ENCODE data around the gene USP6NL. TPM values are rescaled to one million over a fixed set of nuclear protein-coding genes. Genes with fewer than 3 reads are reported as not detected.
A peak's percentile ranks its signal among the peaks of the same experiment; 100 is the strongest.

Gene USP6NL
- total RNA-seq, 2 donors from 2014 or later: 13.9 to 28.4 TPM

GRCh38 chr10:11433657-11434056 lies 177.8 kb downstream of the USP6NL start:
- intact Hi-C loops (cut with DNase I): no loop called here
- H3K9me3 ChIP-seq: no peaks in the 10 kb centered on the region
- no peaks in the 10 kb centered on the region for H3K4me1 ChIP-seq (replicated peaks)
- H3K4me3 ChIP-seq: no peak overlapping the region
- TF ChIP-seq POLR2A (IDR thresholded peaks at IDR 0.05) (no peak), CTCF (IDR thresholded peaks at IDR 0.05) (no peak), POLR2AphosphoS5 (IDR thresholded peaks at IDR 0.05) (no peak)
- DNase-seq (ENCODE audit: low spot score): no peak
- no peak overlapping the region for H3K27ac ChIP-seq
- H3K36me3 ChIP-seq: no peaks in the 10 kb centered on the region
- WGBS: 92% methylated on average over 11 of the region's 11 CpGs
- no peaks in the 10 kb centered on the region for H3K27me3 ChIP-seq (replicated peaks; ENCODE audit: insufficient read depth)

GRCh38 chr10:11431216-11431555 lies 180.3 kb downstream of the USP6NL start:
- no peak for DNase-seq (ENCODE audit: low spot score)
- Histone ChIP-seq H3K27me3 (replicated peaks; ENCODE audit: insufficient read depth) (no peaks in the 10 kb centered on the region), H3K4me3 (no peak overlapping the region), H3K27ac (no peak overlapping the region), H3K36me3 (no peaks in the 10 kb centered on the region), H3K9me3 (no peaks in the 10 kb centered on the region), H3K4me1 (replicated peaks) (no peaks in the 10 kb centered on the region)
- intact Hi-C loops (cut with DNase I): no loop called here
- 84% methylated on average over 4 of the region's 4 CpGs for WGBS
- TF ChIP-seq CTCF (IDR thresholded peaks at IDR 0.05): no peak
- TF ChIP-seq POLR2AphosphoS5 (IDR thresholded peaks at IDR 0.05): no peak
- no peak for TF ChIP-seq POLR2A (IDR thresholded peaks at IDR 0.05)

GRCh38 chr10:11430421-11431215 lies 180.8 kb downstream of the USP6NL start:
- no peak for TF ChIP-seq CTCF (IDR thresholded peaks at IDR 0.05)
- TF ChIP-seq POLR2A (IDR thresholded peaks at IDR 0.05): no peak
- peak; percentile 59 for TF ChIP-seq POLR2AphosphoS5 (IDR thresholded peaks at IDR 0.05)
- H3K9me3 ChIP-seq: no peaks in the 10 kb centered on the region
- no peak overlapping the region for H3K27ac ChIP-seq
- H3K4me1 ChIP-seq (replicated peaks): no peaks in the 10 kb centered on the region
- DNase-seq (ENCODE audit: low spot score): peak; percentile 27
- no peak overlapping the region for H3K4me3 ChIP-seq
- WGBS: 19% methylated on average over 23 of the region's 23 CpGs
- no peaks in the 10 kb centered on the region for H3K36me3 ChIP-seq
- intact Hi-C loops (cut with DNase I): no loop called here
- no peaks in the 10 kb centered on the region for H3K27me3 ChIP-seq (replicated peaks; ENCODE audit: insufficient read depth)

- no peak for TF ChIP-seq POLR2A (IDR thresholded peaks at IDR 0.05)
- no peak for TF ChIP-seq POLR2AphosphoS5 (IDR thresholded peaks at IDR 0.05)
- TF ChIP-seq CTCF (IDR thresholded peaks at IDR 0.05): no peak
- no peak overlapping the region for H3K27ac ChIP-seq
- no peaks in the 10 kb centered on the region for H3K36me3 ChIP-seq
- H3K27me3 ChIP-seq (replicated peaks; ENCODE audit: insufficient read depth): no peaks in the 10 kb centered on the region
- no peaks in the 10 kb centered on the region for H3K4me1 ChIP-seq (replicated peaks)
- intact Hi-C loops (cut with DNase I): no loop called here
- H3K4me3 ChIP-seq: no peak overlapping the region
- no peak for DNase-seq (ENCODE audit: low spot score)
- 90% methylated on average over 8 of the region's 8 CpGs for WGBS
- H3K9me3 ChIP-seq: no peaks in the 10 kb centered on the region
These were observed 181.9 kb downstream of the USP6NL start for GRCh38 chr10:11429439-11430052.

GRCh38 chr10:11425676-11426075 lies 185.8 kb downstream of the USP6NL start:
- WGBS: 71% methylated on average over 2 of the region's 2 CpGs
- no peak for DNase-seq (ENCODE audit: low spot score)
- no peak overlapping the region for H3K27ac ChIP-seq
- no peaks in the 10 kb centered on the region for H3K9me3 ChIP-seq
- no peaks in the 10 kb centered on the region for H3K4me1 ChIP-seq (replicated peaks)
- H3K4me3 ChIP-seq: no peak overlapping the region
- H3K36me3 ChIP-seq: no peaks in the 10 kb centered on the region
- intact Hi-C loops (cut with DNase I): no loop called here
- H3K27me3 ChIP-seq (replicated peaks; ENCODE audit: insufficient read depth): no peaks in the 10 kb centered on the region
- TF ChIP-seq POLR2AphosphoS5 (IDR thresholded peaks at IDR 0.05): no peak
- TF ChIP-seq CTCF (IDR thresholded peaks at IDR 0.05): no peak
- TF ChIP-seq POLR2A (IDR thresholded peaks at IDR 0.05): no peak
